Thyroid gland (tissue), 4 donors: ENCODE data around the gene STX12. TPM values are rescaled to one million over a fixed set of nuclear protein-coding genes. Genes with fewer than 3 reads are reported as not detected.

ENCODE experiments used
- DNase-seq, 2 donors: peaks; one replicate each; pipeline ENCODE4 v3.0.0-alpha.2; 2019
- H3K27ac ChIP-seq, 3 donors: fragments of 200-600 bp; sonication (generic); 1 replicate in 2 of 3; 2 replicates in 1 of 3; pipeline ENCODE4 v1.5.1; 2016 to 2019; ENCODE audit warnings: mild to moderate bottlenecking in 1 of 3, moderate library complexity in 1 of 3
- H3K27me3 ChIP-seq: fragments of 200-600 bp; sonication (generic); one replicate; pipeline ENCODE4 v1.5.1; 2019
- H3K36me3 ChIP-seq, 2 donors: fragments of 200-600 bp; sonication (generic); one replicate each; pipeline ENCODE4 v1.5.1; 2016 to 2019
- H3K4me1 ChIP-seq, 2 donors: fragments of 200-600 bp; sonication (generic); one replicate each; pipeline ENCODE4 v1.5.1; 2017 to 2019
- H3K4me3 ChIP-seq, 3 donors: fragments of 200-600 bp; sonication (generic); replicated peaks in 1 of 3; 1 replicate in 2 of 3; 2 replicates in 1 of 3; pipeline ENCODE4 v1.5.1; 2016; ENCODE audit warnings: mild to moderate bottlenecking in 1 of 3
- H3K9me3 ChIP-seq: fragments of 200-600 bp; sonication (generic); one replicate; pipeline ENCODE4 v1.5.1; 2017
- CTCF ChIP-seq, 6 experiments: fragments of 200-600 bp in 3 of 6; fragments of 450-650 bp in 3 of 6; sonication (generic) in 3 of 6; IDR thresholded peaks; one replicate each; pipeline ENCODE4 v1.5.1; 2016 to 2019; ENCODE audit warnings: antibody characterized with exemption in 6 of 6, mild to moderate bottlenecking in 2 of 6, inconsistent platforms in 1 of 6, moderate library complexity in 1 of 6
- POLR2A ChIP-seq, 2 donors: fragments of 450-650 bp; IDR thresholded peaks; one replicate each; pipeline ENCODE4 v1.6.1; 2017; ENCODE audit warnings: antibody characterized with exemption in 2 of 2, mild to moderate bottlenecking in 2 of 2, moderate library complexity in 1 of 2
- WGBS, 2 donors: methylation state at CpG; one replicate each; pipeline ENCODE4 v1.1.5; 2017; 5-methylcytosine and 5-hydroxymethylcytosine counted together
- intact Hi-C: fragments of 100-400 bp; cut with DNase I; formaldehyde crosslinking; loops from one replicate; pipeline ENCODE4 v1.15.1; 2023
- small RNA-seq: library from RNA; depleted of rRNA; stranded (forward); fragments of <200 nt; gene quantifications from one replicate; pipeline ENCODE3, GENCODE V24; 2016
- total RNA-seq, 4 donors: library from RNA; depleted of rRNA; stranded (reverse); fragments of >200 nt; gene quantifications; one replicate each; pipeline ENCODE4 v1.2.3, GENCODE V29; 2016

The STX12 gene
- total RNA-seq, 4 donors from 2014 or later: 169 to 265 (median 221) TPM

- TF ChIP-seq CTCF (IDR thresholded peaks at IDR 0.05) (no peak), POLR2A (IDR thresholded peaks at IDR 0.05) (peak; percentile 1 to 81)
- peak within 1 kb of the TSS; percentile 42 to 80 (median 66) for H3K27ac ChIP-seq
- DNase-seq: peak; percentile 73 to 74
- no peaks in the 10 kb centered on the region for H3K9me3 ChIP-seq
- no peaks in the 10 kb centered on the region for H3K27me3 ChIP-seq
- H3K4me3 ChIP-seq: peak within 1 kb of the TSS; percentile 47 to 71 (median 60)
- intact Hi-C loops: no loop called here
- WGBS, 2 donors: 19 to 32% methylated on average over 14 to 28 of the region's 53 CpGs
- peaks cover 3 to 21% of the 10 kb centered on the region in 2 donors for H3K4me1 ChIP-seq
- H3K36me3 ChIP-seq: no peaks in the 10 kb centered on the region
Measured at GRCh38 chr1:27872059-27872801, 99.2 kb downstream of the STX12 start, which contains the start of gene THEMIS2. TSS of gene THEMIS2 (plus strand) at chr1:27872544. CDS start at chr1:27872572, 28 bp downstream.

- WGBS, 2 donors: 18 to 21% methylated on average over 38 of the region's 38 CpGs
- intact Hi-C loops: no loop called here
- Histone ChIP-seq H3K27ac (peak overlapping the region; percentile 42 to 80 (median 66)), H3K4me1 (peaks cover 3 to 21% of the 10 kb centered on the region in 2 donors), H3K27me3 (no peaks in the 10 kb centered on the region), H3K4me3 (peak overlapping the region; percentile 47 to 71 (median 60)), H3K9me3 (no peaks in the 10 kb centered on the region), H3K36me3 (no peaks in the 10 kb centered on the region)
- TF ChIP-seq CTCF (IDR thresholded peaks at IDR 0.05) (no peak), POLR2A (IDR thresholded peaks at IDR 0.05) (no peak)
- peak in 1 of 2 donors; percentile 20 for DNase-seq
Measured at GRCh38 chr1:27872802-27873551, 100.0 kb downstream of the STX12 start.

- no peaks in the 10 kb centered on the region for H3K36me3 ChIP-seq
- no peaks in the 10 kb centered on the region for H3K9me3 ChIP-seq
- H3K4me1 ChIP-seq: peaks cover 3 to 21% of the 10 kb centered on the region in 2 donors
- H3K27me3 ChIP-seq: no peaks in the 10 kb centered on the region
- TF ChIP-seq POLR2A (IDR thresholded peaks at IDR 0.05) (no peak), CTCF (IDR thresholded peaks at IDR 0.05) (no peak)
- intact Hi-C loops: no loop called here
- peak overlapping the region in 2 of 3 donors; percentile 86 to 96 for H3K27ac ChIP-seq
- WGBS, 2 donors: 86 to 94% methylated on average over 15 to 16 of the region's 16 CpGs
- DNase-seq: no peak
- peak overlapping the region in 1 of 3 donors; percentile 60 for H3K4me3 ChIP-seq
Measured at GRCh38 chr1:27873671-27874384, 100.8 kb downstream of the STX12 start.

Small RNA genes lying within 50 kb of the gene (small RNA-seq; reads per million reads assigned to genes)
- gene AL020997.2 (not detected), gene RNU6-1245P (not detected), gene SCARNA1 (319 reads per million, percentile 98 among the genes with 10 or more reads in this experiment)

Other genes with a start within 250 kb of the STX12 start
- gene AHDC1, start 169.1 kb upstream of the STX12 start, total RNA-seq: 10 to 100 TPM; 25.5 to 91.4 (median 47.8) TPM
- 1 to 10 TPM; 4.6 to 7.1 (median 6.4) TPM for gene FGR, start 138.0 kb upstream of the STX12 start, total RNA-seq
- gene IFI6, start 101.0 kb upstream of the STX12 start, total RNA-seq: 100 to 1,000 TPM; 120 to 174 (median 150) TPM
- gene FAM76A, start 47.3 kb upstream of the STX12 start, total RNA-seq: 10 to 100 TPM; 23.7 to 32.6 (median 30.7) TPM
- 10 to 100 TPM; 29.2 to 34.8 (median 33.1) TPM for gene PPP1R8, start 57.6 kb downstream of the STX12 start, total RNA-seq
- 10 to 100 TPM; 20.1 to 36.0 (median 25.0) TPM for gene THEMIS2, start 99.3 kb downstream of the STX12 start, total RNA-seq
- gene RPA2, start 141.4 kb downstream of the STX12 start, total RNA-seq: 10 to 100 TPM; 42.4 to 70.5 (median 60.4) TPM
- gene SMPDL3B, start 161.8 kb downstream of the STX12 start, total RNA-seq: 10 to 100 TPM; 22.3 to 37.8 (median 26.9) TPM
- gene XKR8, start 186.8 kb downstream of the STX12 start, total RNA-seq: 10 to 100 TPM in 3 of 4 donors, 1 to 10 TPM in 1; 8.3 to 14.3 (median 11.3) TPM